ENCODE measurements around the gene TNIK.

DNA sequence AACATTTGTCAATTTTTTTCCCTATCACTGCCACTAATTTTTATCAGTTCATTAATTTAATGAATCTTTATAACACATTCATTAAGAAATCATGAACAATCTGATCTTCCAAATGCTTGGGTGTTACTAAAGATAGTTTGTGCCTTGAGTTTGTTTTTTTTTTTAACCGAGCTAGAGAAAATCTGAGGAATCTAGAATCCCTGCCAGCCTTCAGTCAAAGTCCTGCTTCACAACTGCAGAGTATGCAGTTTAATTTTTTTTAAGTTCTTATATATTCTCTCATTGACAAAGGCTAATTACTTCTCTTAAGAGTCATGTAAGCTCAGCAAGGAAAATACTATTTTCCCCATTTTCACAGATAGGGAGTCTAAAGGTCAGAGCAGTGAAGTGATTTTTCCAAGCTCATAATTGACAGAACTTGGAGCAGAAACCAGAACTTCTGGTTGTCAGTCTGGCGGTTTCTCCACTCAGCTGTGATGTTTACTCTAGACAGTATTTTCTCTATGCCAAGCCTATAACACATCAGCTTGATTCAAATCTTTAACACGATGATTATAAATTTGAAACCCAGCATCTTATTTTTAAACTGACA lies 55.7 kb downstream of the TNIK start:
- TF ChIP-seq, protein P1, sequence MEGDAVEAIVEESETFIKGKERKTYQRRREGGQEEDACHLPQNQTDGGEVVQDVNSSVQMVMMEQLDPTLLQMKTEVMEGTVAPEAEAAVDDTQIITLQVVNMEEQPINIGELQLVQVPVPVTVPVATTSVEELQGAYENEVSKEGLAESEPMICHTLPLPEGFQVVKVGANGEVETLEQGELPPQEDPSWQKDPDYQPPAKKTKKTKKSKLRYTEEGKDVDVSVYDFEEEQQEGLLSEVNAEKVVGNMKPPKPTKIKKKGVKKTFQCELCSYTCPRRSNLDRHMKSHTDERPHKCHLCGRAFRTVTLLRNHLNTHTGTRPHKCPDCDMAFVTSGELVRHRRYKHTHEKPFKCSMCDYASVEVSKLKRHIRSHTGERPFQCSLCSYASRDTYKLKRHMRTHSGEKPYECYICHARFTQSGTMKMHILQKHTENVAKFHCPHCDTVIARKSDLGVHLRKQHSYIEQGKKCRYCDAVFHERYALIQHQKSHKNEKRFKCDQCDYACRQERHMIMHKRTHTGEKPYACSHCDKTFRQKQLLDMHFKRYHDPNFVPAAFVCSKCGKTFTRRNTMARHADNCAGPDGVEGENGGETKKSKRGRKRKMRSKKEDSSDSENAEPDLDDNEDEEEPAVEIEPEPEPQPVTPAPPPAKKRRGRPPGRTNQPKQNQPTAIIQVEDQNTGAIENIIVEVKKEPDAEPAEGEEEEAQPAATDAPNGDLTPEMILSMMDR (conservative IDR thresholded peaks at IDR 0.05; ENCODE audit: low read depth in 2 of 2), result no peak
- TF ChIP-seq EZH2phosphoT487 (IDR thresholded peaks at IDR 0.05; ENCODE audit: unreplicated experiment) (no peak), POLR2AphosphoS5 (IDR thresholded peaks at IDR 0.05; ENCODE audit: low read depth) (no peak), EZH2 (IDR thresholded peaks at IDR 0.05; ENCODE audit: low read depth, unreplicated experiment) (no peak), JUNB (IDR thresholded peaks at IDR 0.05; ENCODE audit: unreplicated experiment) (no peak), CREB1 (CRISPR knock-in tag; IDR thresholded peaks at IDR 0.05; ENCODE audit: low read depth) (no peak), NANOG (IDR thresholded peaks at IDR 0.05; ENCODE audit: borderline replicate concordance) (no peak)
- TF ChIP-seq, protein P2, sequence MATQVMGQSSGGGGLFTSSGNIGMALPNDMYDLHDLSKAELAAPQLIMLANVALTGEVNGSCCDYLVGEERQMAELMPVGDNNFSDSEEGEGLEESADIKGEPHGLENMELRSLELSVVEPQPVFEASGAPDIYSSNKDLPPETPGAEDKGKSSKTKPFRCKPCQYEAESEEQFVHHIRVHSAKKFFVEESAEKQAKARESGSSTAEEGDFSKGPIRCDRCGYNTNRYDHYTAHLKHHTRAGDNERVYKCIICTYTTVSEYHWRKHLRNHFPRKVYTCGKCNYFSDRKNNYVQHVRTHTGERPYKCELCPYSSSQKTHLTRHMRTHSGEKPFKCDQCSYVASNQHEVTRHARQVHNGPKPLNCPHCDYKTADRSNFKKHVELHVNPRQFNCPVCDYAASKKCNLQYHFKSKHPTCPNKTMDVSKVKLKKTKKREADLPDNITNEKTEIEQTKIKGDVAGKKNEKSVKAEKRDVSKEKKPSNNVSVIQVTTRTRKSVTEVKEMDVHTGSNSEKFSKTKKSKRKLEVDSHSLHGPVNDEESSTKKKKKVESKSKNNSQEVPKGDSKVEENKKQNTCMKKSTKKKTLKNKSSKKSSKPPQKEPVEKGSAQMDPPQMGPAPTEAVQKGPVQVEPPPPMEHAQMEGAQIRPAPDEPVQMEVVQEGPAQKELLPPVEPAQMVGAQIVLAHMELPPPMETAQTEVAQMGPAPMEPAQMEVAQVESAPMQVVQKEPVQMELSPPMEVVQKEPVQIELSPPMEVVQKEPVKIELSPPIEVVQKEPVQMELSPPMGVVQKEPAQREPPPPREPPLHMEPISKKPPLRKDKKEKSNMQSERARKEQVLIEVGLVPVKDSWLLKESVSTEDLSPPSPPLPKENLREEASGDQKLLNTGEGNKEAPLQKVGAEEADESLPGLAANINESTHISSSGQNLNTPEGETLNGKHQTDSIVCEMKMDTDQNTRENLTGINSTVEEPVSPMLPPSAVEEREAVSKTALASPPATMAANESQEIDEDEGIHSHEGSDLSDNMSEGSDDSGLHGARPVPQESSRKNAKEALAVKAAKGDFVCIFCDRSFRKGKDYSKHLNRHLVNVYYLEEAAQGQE (IDR thresholded peaks at IDR 0.05; ENCODE audit: unreplicated experiment), result no peak
